Neural cell (in vitro differentiated cells): ENCODE results near the gene ETV6. TPM values are rescaled to one million over a fixed set of nuclear protein-coding genes. Genes with fewer than 3 reads are reported as not detected.

ENCODE experiments used
- H2AFZ ChIP-seq: fragments of 200-600, 300-800 bp; sonication (generic), shearing (Covaris generic); 2 replicates; pipeline ENCODE4 v1.6.0; 2014; ENCODE audit warnings: low read depth, mild to moderate bottlenecking, antibody characterized with exemption, low read length, moderate library complexity
- H3F3A ChIP-seq: fragments of 200-600 bp; shearing (Covaris generic); 2 replicates; pipeline ENCODE4 v1.6.1; 2016; ENCODE audit warnings: mild to moderate bottlenecking, moderate library complexity, mixed read lengths, antibody characterized with exemption, low read length; ENCODE audit not compliant: insufficient read depth, poor library complexity, severe bottlenecking
- H3K27ac ChIP-seq: fragments of 200-600, 300-800 bp; sonication (generic), shearing (Covaris generic); 2 replicates; pipeline ENCODE4 v1.5.1; 2014; ENCODE audit warnings: mild to moderate bottlenecking, low read length, moderate library complexity
- H3K27me3 ChIP-seq: fragments of 300-800, 200-600 bp; sonication (generic), shearing (Covaris generic); 2 replicates; pipeline ENCODE4 v1.6.0; 2014; ENCODE audit warnings: mild to moderate bottlenecking, low read depth, low read length, moderate library complexity; ENCODE audit not compliant: insufficient read depth
- H3K36me3 ChIP-seq: fragments of 300-800, 200-600 bp; sonication (generic), shearing (Covaris generic); 2 replicates; pipeline ENCODE4 v1.5.1; 2014; ENCODE audit warnings: mild to moderate bottlenecking, antibody characterized with exemption, low read length, moderate library complexity; ENCODE audit not compliant: insufficient read depth
- H3K4me2 ChIP-seq: fragments of 300-800, 200-600 bp; sonication (generic), shearing (Covaris generic); 2 replicates; pipeline ENCODE4 v1.6.0; 2014; ENCODE audit warnings: mild to moderate bottlenecking, low read length
- H3K4me3 ChIP-seq: fragments of 300-800, 200-600 bp; sonication (generic), shearing (Covaris generic); 2 replicates; pipeline ENCODE4 v1.5.1; 2014; ENCODE audit warnings: mild to moderate bottlenecking, low read length, moderate library complexity
- H3K79me2 ChIP-seq: fragments of 200-600 bp; shearing (Covaris generic); replicated peaks from 2 replicates; pipeline ENCODE4 v1.6.0; 2014; ENCODE audit warnings: mild to moderate bottlenecking, low read length, moderate library complexity; ENCODE audit not compliant: insufficient read depth
- H3K9ac ChIP-seq: fragments of 300-800, 200-600 bp; sonication (generic), shearing (Covaris generic); 2 replicates; pipeline ENCODE4 v1.6.1; 2016; ENCODE audit warnings: mild to moderate bottlenecking, low read length, mixed read lengths
- H3K9me2 ChIP-seq: fragments of 200-600 bp; shearing (Covaris generic); 2 replicates; pipeline ENCODE4 v1.6.1; 2016; ENCODE audit warnings: mild to moderate bottlenecking, low read length, mixed read lengths; ENCODE audit not compliant: insufficient read depth
- H3K9me3 ChIP-seq: fragments of 200-600, 300-800 bp; sonication (generic), shearing (Covaris generic); 2 replicates; pipeline ENCODE4 v1.6.1; 2016; ENCODE audit warnings: mild to moderate bottlenecking, mixed run types, low read length, moderate library complexity, mixed read lengths
- H4K20me1 ChIP-seq: fragments of 200-600 bp; shearing (Covaris generic); 2 replicates; pipeline ENCODE4 v1.6.1; 2016; ENCODE audit warnings: mild to moderate bottlenecking, mixed run types; ENCODE audit not compliant: insufficient read depth
- CTCF ChIP-seq: fragments of 450-650 bp; IDR thresholded peaks from 2 replicates; pipeline ENCODE4 v1.5.1; 2014; ENCODE audit warnings: antibody characterized with exemption, mild to moderate bottlenecking, moderate library complexity; ENCODE audit not compliant: poor library complexity, severe bottlenecking
- EP300 ChIP-seq: fragments of 450-650 bp; conservative IDR thresholded peaks from 2 replicates; pipeline ENCODE4 v1.6.1; 2014; ENCODE audit warnings: antibody characterized with exemption, mild to moderate bottlenecking, moderate library complexity; ENCODE audit not compliant: poor library complexity, severe bottlenecking
- EZH2 ChIP-seq: fragments of 200-600, 300-800 bp; shearing (Covaris generic), sonication (generic); IDR thresholded peaks from 2 replicates; pipeline ENCODE4 v1.6.1; 2014; ENCODE audit warnings: antibody characterized with exemption, low read length, borderline replicate concordance, mild to moderate bottlenecking; ENCODE audit not compliant: insufficient read depth, poor library complexity, severe bottlenecking
- MXI1 ChIP-seq: fragments of 450-650 bp; conservative IDR thresholded peaks from 2 replicates; pipeline ENCODE4 v1.6.1; 2014; ENCODE audit warnings: antibody characterized with exemption, mild to moderate bottlenecking; ENCODE audit not compliant: poor library complexity, severe bottlenecking
- POLR2AphosphoS5 ChIP-seq: IDR thresholded peaks from 2 replicates; pipeline ENCODE4 v1.6.1; 2012
- RAD21 ChIP-seq: fragments of 450-650 bp; conservative IDR thresholded peaks from 2 replicates; pipeline ENCODE4 v1.6.1; 2014; ENCODE audit warnings: antibody characterized with exemption, mild to moderate bottlenecking, moderate library complexity
- REST ChIP-seq: IDR thresholded peaks from 2 replicates; pipeline ENCODE4 v1.6.1; 2012; ENCODE audit warnings: borderline replicate concordance
- SMC3 ChIP-seq: fragments of 450-650 bp; conservative IDR thresholded peaks from 2 replicates; pipeline ENCODE4 v1.6.1; 2014; ENCODE audit warnings: antibody characterized with exemption, mild to moderate bottlenecking, moderate library complexity; ENCODE audit not compliant: poor library complexity
- TAF1 ChIP-seq: IDR thresholded peaks from 2 replicates; pipeline ENCODE4 v1.6.1; 2012; ENCODE audit warnings: low read depth
- polyA plus RNA-seq: library from polyadenylated mRNA; depleted of rRNA; stranded (reverse); fragments of >200 nt; gene quantifications from 2 replicates; pipeline ENCODE4 v1.2.3, GENCODE V29; 2014

The ETV6 gene
- polyA plus RNA-seq, 1 donor from 2014 or later = 1.6 TPM

- no peak overlapping the region for H3K4me3 ChIP-seq
- H3F3A ChIP-seq = no peaks in the 10 kb centered on the region
- H3K9me3 ChIP-seq = no peaks in the 10 kb centered on the region
- no peak overlapping the region for H3K9ac ChIP-seq
- H3K9me2 ChIP-seq = no peaks in the 10 kb centered on the region
- no peak overlapping the region for H3K4me2 ChIP-seq
- no peaks in the 10 kb centered on the region for H3K79me2 ChIP-seq
- peak overlapping the region; percentile 85 for H3K27ac ChIP-seq
- no peak overlapping the region for H2AFZ ChIP-seq
- TF ChIP-seq TAF1 = no peak
- TF ChIP-seq POLR2AphosphoS5 = no peak
- no peak for TF ChIP-seq RAD21
- TF ChIP-seq EZH2 = no peak
- no peak for TF ChIP-seq SMC3
- TF ChIP-seq CTCF = no peak
- TF ChIP-seq REST = no peak
- no peak for TF ChIP-seq MXI1
- no peak for TF ChIP-seq EP300
- no peaks in the 10 kb centered on the region for H4K20me1 ChIP-seq
- H3K36me3 ChIP-seq = no peaks in the 10 kb centered on the region
- H3K27me3 ChIP-seq = no peaks in the 10 kb centered on the region
Measured at GRCh38 chr12:11718105-11718504, 68.6 kb downstream of the ETV6 start.

GRCh38 chr12:11718768-11719253 lies 69.3 kb downstream of the ETV6 start:
- no peaks in the 10 kb centered on the region for H3K9me3 ChIP-seq
- no peak overlapping the region for H2AFZ ChIP-seq
- no peaks in the 10 kb centered on the region for H3K9me2 ChIP-seq
- no peak for TF ChIP-seq EP300
- TF ChIP-seq TAF1 = no peak
- no peak for TF ChIP-seq EZH2
- no peak for TF ChIP-seq POLR2AphosphoS5
- TF ChIP-seq SMC3 = no peak
- no peak for TF ChIP-seq RAD21
- no peak for TF ChIP-seq CTCF
- TF ChIP-seq REST = no peak
- TF ChIP-seq MXI1 = no peak
- no peak overlapping the region for H3K4me3 ChIP-seq
- H3K27ac ChIP-seq = peak overlapping the region; percentile 43
- H3K79me2 ChIP-seq = no peaks in the 10 kb centered on the region
- H3K27me3 ChIP-seq = no peaks in the 10 kb centered on the region
- H3F3A ChIP-seq = no peaks in the 10 kb centered on the region
- no peak overlapping the region for H3K4me2 ChIP-seq
- no peaks in the 10 kb centered on the region for H3K36me3 ChIP-seq
- no peaks in the 10 kb centered on the region for H4K20me1 ChIP-seq
- no peak overlapping the region for H3K9ac ChIP-seq
